Measurements from ENCODE around the gene HADHA. TPM values are rescaled to one million over a fixed set of nuclear protein-coding genes. Genes with fewer than 3 reads are reported as not detected.

HADHA gene
- total RNA-seq, 6 donors from 2014 or later = 61.8 to 120 (median 110) TPM

DNA sequence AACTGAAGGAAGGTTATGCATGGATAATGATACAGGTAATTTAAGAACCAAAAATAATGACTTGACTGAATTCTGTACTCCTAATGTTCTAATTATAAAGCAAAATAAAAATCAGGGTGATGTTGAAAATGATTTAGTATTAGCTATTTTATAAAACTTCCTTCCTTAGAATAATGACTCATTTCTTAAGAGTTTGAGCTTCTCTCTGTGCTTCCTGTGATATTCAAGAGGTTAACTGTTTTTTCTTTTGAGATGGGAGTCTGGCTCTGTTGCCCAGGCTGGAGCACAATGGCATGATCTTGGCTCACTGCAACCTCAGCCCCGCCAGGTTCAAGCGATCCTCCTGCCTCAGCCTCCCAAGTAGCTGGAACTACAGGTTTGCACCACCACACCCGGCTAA lies 14.8 kb downstream of the HADHA start:
- WGBS, 2 donors = 94 to 96% methylated on average over 3 of the region's 3 CpGs
- DNase-seq = no peak
- no peak overlapping the region for H3K27ac ChIP-seq

DNA sequence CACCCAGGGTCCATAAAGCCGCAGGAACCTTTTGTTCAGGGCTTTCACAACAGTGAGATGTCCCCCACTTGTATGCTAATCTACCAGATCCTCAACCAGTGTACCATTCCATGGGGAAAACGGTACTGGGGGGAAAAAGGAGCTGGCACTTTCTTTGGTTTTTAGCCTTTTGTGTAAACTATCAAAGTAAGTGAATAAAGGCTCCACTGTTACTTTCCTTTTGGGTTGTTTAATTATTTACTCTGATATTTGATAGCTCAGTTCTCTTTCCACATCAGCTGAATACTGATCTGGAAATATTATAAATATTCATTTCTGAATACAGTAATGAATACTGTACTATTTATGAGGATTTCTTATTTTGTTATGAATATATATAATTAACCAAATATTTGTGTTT lies 20.3 kb downstream of the HADHA start:
- Histone ChIP-seq H3K4me1 (no peaks in the 10 kb centered on the region), H3K27ac (no peak overlapping the region), H3K4me3 (no peak overlapping the region), H3K27me3 (no peaks in the 10 kb centered on the region), H3K9me3 (no peaks in the 10 kb centered on the region), H3K36me3 (peaks cover 7 to 64% (median 42%) of the 10 kb centered on the region in 4 donors)
- ATAC-seq (ENCODE audit: low FRiP score in 2 of 2) (no peak), DNase-seq (no peak)
- 89 to 95% methylated on average over 2 of the region's 2 CpGs for WGBS, 2 donors
- TF ChIP-seq POLR2A (IDR thresholded peaks at IDR 0.05) (no peak), EP300 (IDR thresholded peaks at IDR 0.05) (no peak), POLR2AphosphoS5 (IDR thresholded peaks at IDR 0.05) (no peak)
- TF ChIP-seq, protein P1, sequence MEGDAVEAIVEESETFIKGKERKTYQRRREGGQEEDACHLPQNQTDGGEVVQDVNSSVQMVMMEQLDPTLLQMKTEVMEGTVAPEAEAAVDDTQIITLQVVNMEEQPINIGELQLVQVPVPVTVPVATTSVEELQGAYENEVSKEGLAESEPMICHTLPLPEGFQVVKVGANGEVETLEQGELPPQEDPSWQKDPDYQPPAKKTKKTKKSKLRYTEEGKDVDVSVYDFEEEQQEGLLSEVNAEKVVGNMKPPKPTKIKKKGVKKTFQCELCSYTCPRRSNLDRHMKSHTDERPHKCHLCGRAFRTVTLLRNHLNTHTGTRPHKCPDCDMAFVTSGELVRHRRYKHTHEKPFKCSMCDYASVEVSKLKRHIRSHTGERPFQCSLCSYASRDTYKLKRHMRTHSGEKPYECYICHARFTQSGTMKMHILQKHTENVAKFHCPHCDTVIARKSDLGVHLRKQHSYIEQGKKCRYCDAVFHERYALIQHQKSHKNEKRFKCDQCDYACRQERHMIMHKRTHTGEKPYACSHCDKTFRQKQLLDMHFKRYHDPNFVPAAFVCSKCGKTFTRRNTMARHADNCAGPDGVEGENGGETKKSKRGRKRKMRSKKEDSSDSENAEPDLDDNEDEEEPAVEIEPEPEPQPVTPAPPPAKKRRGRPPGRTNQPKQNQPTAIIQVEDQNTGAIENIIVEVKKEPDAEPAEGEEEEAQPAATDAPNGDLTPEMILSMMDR (IDR thresholded peaks at IDR 0.05) = no peak

More for the DNA sequence above, 14.8 kb downstream of the HADHA start:
- H3K27me3 ChIP-seq = no peaks in the 10 kb centered on the region
- no peaks in the 10 kb centered on the region for H3K9me3 ChIP-seq
- H3K4me1 ChIP-seq = no peaks in the 10 kb centered on the region
- H3K4me3 ChIP-seq = no peak overlapping the region
- TF ChIP-seq, protein P1 (IDR thresholded peaks at IDR 0.05) = no peak
- TF ChIP-seq POLR2AphosphoS5 (IDR thresholded peaks at IDR 0.05) (no peak), EP300 (IDR thresholded peaks at IDR 0.05) (no peak), POLR2A (IDR thresholded peaks at IDR 0.05) (no peak)
- H3K36me3 ChIP-seq = peaks cover 44 to 89% (median 80%) of the 10 kb centered on the region in 4 donors
- ATAC-seq (ENCODE audit: low FRiP score in 2 of 2) = no peak

DNA sequence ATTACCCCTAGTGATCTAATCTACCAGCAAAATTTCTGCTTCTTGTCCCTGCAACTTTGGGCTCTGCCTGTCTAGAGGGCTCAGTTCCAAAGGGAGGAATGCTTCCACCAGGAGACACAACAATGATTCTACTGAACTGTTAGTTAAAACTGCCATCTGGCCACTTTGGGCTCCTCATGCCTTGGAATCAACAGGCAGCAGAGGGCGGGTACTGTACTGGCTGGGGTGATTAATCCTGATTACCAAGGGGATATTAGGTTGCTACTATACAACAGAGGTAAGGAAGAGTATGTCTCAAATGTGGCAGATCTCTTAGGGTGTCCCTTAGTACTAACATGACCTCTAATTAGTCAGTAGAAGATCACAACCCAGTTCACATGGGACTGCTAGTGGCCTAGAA lies 21.4 kb downstream of the HADHA start:
- H3K4me1 ChIP-seq = no peaks in the 10 kb centered on the region
- no peak overlapping the region for H3K27ac ChIP-seq
- no peak overlapping the region for H3K4me3 ChIP-seq
- DNase-seq (no peak), ATAC-seq (ENCODE audit: low FRiP score in 2 of 2) (peak in 1 of 2 donors; percentile 34)
- H3K9me3 ChIP-seq = no peaks in the 10 kb centered on the region
- no peak for TF ChIP-seq POLR2AphosphoS5 (IDR thresholded peaks at IDR 0.05)
- no peak for TF ChIP-seq POLR2A (IDR thresholded peaks at IDR 0.05)
- TF ChIP-seq, protein P1 (IDR thresholded peaks at IDR 0.05) = no peak
- no peak for TF ChIP-seq EP300 (IDR thresholded peaks at IDR 0.05)
- peaks cover 0 to 59% (median 32%) of the 10 kb centered on the region in 4 donors for H3K36me3 ChIP-seq
- 80 to 100% methylated on average over 1 of the region's 1 CpG for WGBS, 2 donors
- H3K27me3 ChIP-seq = no peaks in the 10 kb centered on the region

DNA sequence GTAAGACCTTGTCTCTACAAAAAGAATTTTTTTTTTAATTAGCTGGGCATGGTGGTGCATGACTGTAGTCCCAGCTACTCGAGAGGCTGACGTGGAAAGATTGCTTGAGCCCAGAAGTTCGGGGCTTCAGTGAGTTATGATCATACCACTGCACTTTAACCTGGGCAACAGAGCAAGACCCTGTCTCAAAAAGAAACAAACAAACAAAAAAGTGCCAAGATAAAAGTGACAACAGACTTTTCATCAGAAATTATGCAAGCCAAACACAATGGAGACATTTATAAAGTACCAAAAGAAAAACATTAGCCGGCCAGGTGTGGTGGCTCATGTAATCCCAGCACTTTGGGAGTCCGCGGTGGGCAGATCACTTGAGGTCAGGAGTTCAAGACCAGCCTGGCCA lies 26.7 kb downstream of the HADHA start:
- TF ChIP-seq, protein P1 (IDR thresholded peaks at IDR 0.05) = no peak
- no peak for TF ChIP-seq POLR2A (IDR thresholded peaks at IDR 0.05)
- TF ChIP-seq POLR2AphosphoS5 (IDR thresholded peaks at IDR 0.05) = no peak
- TF ChIP-seq EP300 (IDR thresholded peaks at IDR 0.05) = no peak
- Histone ChIP-seq H3K4me3 (no peak overlapping the region), H3K27ac (no peak overlapping the region), H3K4me1 (no peaks in the 10 kb centered on the region), H3K27me3 (no peaks in the 10 kb centered on the region), H3K9me3 (no peaks in the 10 kb centered on the region), H3K36me3 (peaks cover 19 to 81% (median 43%) of the 10 kb centered on the region in 4 donors)
- no peak for DNase-seq
- 81% methylated on average over 6 of the region's 6 CpGs for WGBS, 2 donors
- ATAC-seq (ENCODE audit: low FRiP score in 2 of 2) = no peak

DNA sequence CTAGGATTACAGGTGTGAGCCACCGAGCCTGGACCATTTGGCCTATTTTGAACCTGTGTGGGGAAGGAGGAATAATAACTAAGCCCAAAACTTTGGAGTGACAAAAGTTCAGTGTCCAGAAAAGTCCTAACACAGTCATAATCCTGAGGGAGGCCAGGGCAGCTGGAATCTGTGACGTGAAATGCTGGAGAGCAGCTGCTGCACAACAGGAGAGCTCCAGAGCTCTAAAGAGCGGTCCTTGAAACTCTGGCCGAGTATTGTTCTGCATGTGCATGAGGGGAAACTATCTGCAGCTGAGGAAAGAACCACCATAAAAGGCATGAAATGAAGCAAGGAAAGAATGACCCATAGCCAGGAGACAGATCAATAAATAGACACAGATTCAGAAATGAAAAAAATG lies 27.8 kb downstream of the HADHA start:
- no peaks in the 10 kb centered on the region for H3K27me3 ChIP-seq
- 97 to 99% methylated on average over 4 of the region's 4 CpGs for WGBS, 2 donors
- no peak overlapping the region for H3K27ac ChIP-seq
- no peaks in the 10 kb centered on the region for H3K9me3 ChIP-seq
- H3K4me3 ChIP-seq = no peak overlapping the region
- TF ChIP-seq EP300 (IDR thresholded peaks at IDR 0.05) (no peak), POLR2A (IDR thresholded peaks at IDR 0.05) (no peak), POLR2AphosphoS5 (IDR thresholded peaks at IDR 0.05) (no peak)
- TF ChIP-seq, protein P1 (IDR thresholded peaks at IDR 0.05) = no peak
- DNase-seq = no peak
- H3K36me3 ChIP-seq = peaks cover 28 to 82% (median 51%) of the 10 kb centered on the region in 4 donors
- H3K4me1 ChIP-seq = no peaks in the 10 kb centered on the region
- no peak for ATAC-seq (ENCODE audit: low FRiP score in 2 of 2)

Measured in upper lobe of left lung (tissue), 6 donors.